Frontal cortex (tissue), 1 donor: ENCODE measurements around the gene CRIP1. TPM values are rescaled to one million over a fixed set of nuclear protein-coding genes. Genes with fewer than 3 reads are reported as not detected.

ENCODE experiments used
- total RNA-seq: library from RNA; depleted of rRNA; stranded (reverse); fragments of >200 nt; gene quantifications from one replicate; pipeline ENCODE4 v1.2.3, GENCODE V29; 2014

CRIP1 gene
- total RNA-seq, 1 donor from 2014 or later = not detected

Other genes with a start within 250 kb of the CRIP1 start
- 52.2 TPM for gene BTBD6, start 238.4 kb upstream of the CRIP1 start, total RNA-seq
- 60.7 TPM for gene BRF1, start 185.9 kb upstream of the CRIP1 start, total RNA-seq
- gene PACS2, start 172.1 kb upstream of the CRIP1 start, total RNA-seq = 73.0 TPM
- 0.41 TPM for gene TEX22, start 88.3 kb upstream of the CRIP1 start, total RNA-seq
- 42.0 TPM for gene MTA1, start 67.1 kb upstream of the CRIP1 start, total RNA-seq
- gene CRIP2, start 12.1 kb upstream of the CRIP1 start, total RNA-seq = 88.0 TPM
- gene TEDC1, start 4.4 kb downstream of the CRIP1 start, total RNA-seq = 5.7 TPM
- gene TMEM121, start 39.7 kb downstream of the CRIP1 start, total RNA-seq = 24.5 TPM